Cardiac fibroblast (primary cell): ENCODE results near the gene TMEM176B.

Source experiments
- DNase-seq, 2 donors: peaks; one replicate each; pipeline versions ENCODE4 v3.0.0 to v3.0.0-alpha.2; 2010; ENCODE audit warnings: low read depth in 2 of 2
- H3K4me3 ChIP-seq, 2 donors: replicated peaks in 1 of 2; 1 replicate in 1 of 2; 2 replicates in 1 of 2; pipeline ENCODE4 v1.5.1; 2011; ENCODE audit warnings: low read depth in 2 of 2, low read length in 2 of 2, mild to moderate bottlenecking in 2 of 2, moderate library complexity in 1 of 2
- CTCF ChIP-seq: IDR thresholded peaks from one replicate; pipeline ENCODE4 v1.5.1; 2011; ENCODE audit warnings: low read depth, mild to moderate bottlenecking, low read length, inconsistent platforms

Gene TMEM176B

DNA sequence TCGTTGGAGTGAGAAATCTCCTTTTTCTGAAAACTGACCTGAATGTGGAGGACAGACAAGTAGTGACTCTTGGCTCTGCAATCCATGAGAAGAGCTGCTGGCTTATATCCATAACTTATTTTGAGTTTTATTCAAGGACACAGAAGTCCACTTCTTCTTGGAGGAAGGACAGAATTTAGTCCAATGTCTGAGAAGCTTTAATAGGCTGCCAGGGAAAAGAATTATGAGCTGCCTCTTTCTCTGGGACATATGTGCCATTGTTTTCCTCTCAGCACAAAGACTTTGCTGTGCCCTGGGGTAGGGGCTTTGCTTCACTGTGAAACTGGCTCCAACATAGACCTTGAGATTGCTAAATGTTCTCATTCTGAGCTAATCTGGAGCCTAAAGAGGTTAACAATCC, 31.7 kb upstream of the TMEM176B start:
- H3K4me3 ChIP-seq = no peak overlapping the region
- DNase-seq = no peak
- no peak for TF ChIP-seq CTCF

GRCh38 chr7:150830937-150831336, 30.8 kb upstream of the TMEM176B start:
- DNase-seq = no peak
- no peak for TF ChIP-seq CTCF
- no peak overlapping the region for H3K4me3 ChIP-seq

- DNase-seq = no peak
- TF ChIP-seq CTCF = no peak
- H3K4me3 ChIP-seq = no peak overlapping the region
These were observed 29.3 kb upstream of the TMEM176B start for GRCh38 chr7:150829426-150829825.

- no peak for DNase-seq
- no peak for TF ChIP-seq CTCF
- no peak overlapping the region for H3K4me3 ChIP-seq
These were observed 28.2 kb upstream of the TMEM176B start for GRCh38 chr7:150828384-150828783.

DNA sequence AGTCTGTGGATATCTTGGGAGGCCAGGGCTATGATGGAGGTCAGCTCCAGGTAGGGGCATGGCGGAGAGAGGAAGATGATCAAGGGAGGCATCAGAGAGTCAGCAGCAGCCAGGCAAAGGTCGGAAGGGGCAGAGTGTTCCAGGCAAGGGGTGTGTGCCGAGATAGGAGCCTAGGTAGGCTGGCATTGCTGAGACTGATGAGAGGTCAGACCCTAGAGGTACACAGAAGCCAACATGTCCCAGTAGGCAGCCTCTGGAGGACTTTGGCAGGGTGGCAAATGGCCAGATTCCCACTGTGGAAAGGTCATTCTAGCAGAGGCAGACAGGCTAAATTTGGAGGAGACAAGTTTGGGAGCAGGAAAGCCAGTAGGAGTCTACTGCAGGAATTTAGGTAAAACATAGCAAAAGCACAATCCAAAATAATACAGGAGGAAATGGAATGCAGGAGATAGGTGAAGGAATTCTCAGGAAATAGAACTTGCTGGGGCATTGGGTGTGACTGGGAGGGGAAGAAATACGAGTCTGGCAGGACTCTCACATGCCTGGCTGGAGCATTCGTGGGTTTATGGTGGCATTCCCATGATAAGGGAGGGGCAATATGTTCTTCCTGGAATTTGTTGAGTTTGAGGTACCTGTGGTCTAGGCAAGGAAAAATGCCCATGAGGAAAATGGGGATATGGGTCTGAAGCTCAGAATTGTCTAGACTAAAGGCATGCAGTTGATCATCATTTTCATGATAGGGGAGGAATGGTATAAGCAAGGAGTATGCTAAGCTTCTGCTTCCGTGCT, 26.1 kb upstream of the TMEM176B start:
- no peak for TF ChIP-seq CTCF
- no peak for DNase-seq
- no peak overlapping the region for H3K4me3 ChIP-seq

DNA sequence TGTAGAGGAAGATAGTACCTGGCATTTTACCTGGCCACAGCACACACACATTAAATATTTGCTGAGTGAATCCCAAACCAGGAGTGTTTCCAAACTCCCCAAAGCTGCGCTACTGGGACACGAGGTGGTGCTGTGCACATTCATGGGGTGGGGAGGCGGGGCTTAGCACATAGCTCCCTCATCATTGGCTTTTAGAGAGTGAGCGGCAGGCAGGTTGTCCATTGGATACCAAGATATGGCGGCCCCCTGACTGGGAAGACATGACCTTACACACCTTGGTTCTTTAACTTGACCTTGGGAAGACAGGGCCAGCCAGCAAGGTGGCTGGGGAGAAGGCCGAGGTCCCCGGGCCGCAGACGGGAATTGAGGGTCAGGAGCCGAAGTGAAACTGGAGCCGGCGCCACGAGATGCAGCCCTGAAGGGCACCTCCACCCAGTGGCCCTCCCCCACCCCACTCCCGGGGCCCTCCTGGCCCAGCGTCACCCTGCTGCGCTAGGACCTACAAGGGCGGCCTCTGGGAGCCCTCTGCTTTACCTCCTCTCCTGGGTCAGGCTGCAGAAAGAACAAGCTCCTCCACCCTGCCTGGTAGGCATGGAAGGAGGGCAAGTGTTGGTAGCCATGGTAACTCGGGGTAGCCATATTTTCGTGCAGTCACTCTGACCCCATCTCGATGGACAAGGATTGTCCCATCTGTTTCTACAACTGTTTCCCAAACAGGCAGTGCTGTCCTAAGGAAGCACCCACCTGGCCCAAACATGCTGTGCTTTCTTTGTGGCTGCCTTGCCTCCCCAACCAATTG, 24.4 kb upstream of the TMEM176B start:
- no peak for TF ChIP-seq CTCF
- no peak overlapping the region for H3K4me3 ChIP-seq
- DNase-seq = no peak
